Effector memory CD4-positive, alpha-beta T cell (primary cell): ENCODE measurements around the gene GALNT3.

Source experiments
- DNase-seq, 3 donors: peaks; one replicate each; pipeline ENCODE4 v3.0.0-alpha.2; 2020
- H3K27ac ChIP-seq: 2 replicates; pipeline ENCODE4 v1.7.0; 2013; ENCODE audit warnings: mild to moderate bottlenecking, low read length, moderate library complexity; ENCODE audit not compliant: insufficient read depth, poor library complexity, severe bottlenecking
- H3K27me3 ChIP-seq: replicated peaks from 2 replicates; pipeline ENCODE4 v1.7.0; 2013; ENCODE audit warnings: mild to moderate bottlenecking, low read length; ENCODE audit not compliant: insufficient read depth, control insufficient read depth, poor library complexity, severe bottlenecking
- H3K36me3 ChIP-seq: 2 replicates; pipeline ENCODE4 v1.7.0; 2013; ENCODE audit warnings: mild to moderate bottlenecking, low read length, moderate library complexity; ENCODE audit not compliant: control insufficient read depth, insufficient read depth
- H3K4me1 ChIP-seq: 2 replicates; pipeline ENCODE4 v1.7.0; 2013; ENCODE audit warnings: low read length, mild to moderate bottlenecking; ENCODE audit not compliant: control insufficient read depth, insufficient read depth, poor library complexity, severe bottlenecking
- H3K4me3 ChIP-seq: 2 replicates; pipeline ENCODE4 v1.7.0; 2013; ENCODE audit warnings: low read length, low read depth, mild to moderate bottlenecking; ENCODE audit not compliant: insufficient read depth, poor library complexity, severe bottlenecking
- H3K9me3 ChIP-seq: 2 replicates; pipeline ENCODE4 v1.7.0; 2013; ENCODE audit warnings: mild to moderate bottlenecking, low read length, moderate library complexity; ENCODE audit not compliant: control insufficient read depth

Gene GALNT3

DNA sequence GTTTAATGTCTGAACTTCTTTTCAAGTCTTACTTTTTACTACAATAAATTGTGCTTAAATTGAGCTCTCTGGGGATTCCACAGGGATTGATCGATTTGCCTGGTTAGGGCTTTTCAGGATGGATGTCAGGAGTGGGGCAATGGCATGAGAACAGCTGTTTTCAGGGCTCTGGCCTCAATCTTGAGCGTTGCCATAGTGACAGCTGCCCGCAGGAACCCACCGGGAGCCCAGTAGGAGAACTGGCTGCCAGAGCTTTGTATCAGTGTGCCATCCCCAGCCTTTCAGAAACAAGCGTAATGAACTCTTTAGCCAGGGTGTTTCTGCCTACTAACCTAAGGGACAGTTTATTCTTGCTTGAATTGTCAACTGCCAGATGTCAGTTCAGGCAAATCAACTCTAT is 93.5 kb downstream of the GALNT3 start:
- Histone ChIP-seq H3K27me3 (no peaks in the 10 kb centered on the region), H3K36me3 (no peaks in the 10 kb centered on the region), H3K4me3 (no peak overlapping the region), H3K27ac (no peak overlapping the region), H3K4me1 (no peaks in the 10 kb centered on the region), H3K9me3 (no peaks in the 10 kb centered on the region)
- DNase-seq: no peak

- no peaks in the 10 kb centered on the region for H3K9me3 ChIP-seq
- no peaks in the 10 kb centered on the region for H3K27me3 ChIP-seq
- no peak overlapping the region for H3K4me3 ChIP-seq
- DNase-seq: no peak
- H3K36me3 ChIP-seq: no peaks in the 10 kb centered on the region
- H3K4me1 ChIP-seq: no peaks in the 10 kb centered on the region
- H3K27ac ChIP-seq: no peak overlapping the region
Measured at GRCh38 chr2:165699946-165700345, 94.1 kb downstream of the GALNT3 start.

DNA sequence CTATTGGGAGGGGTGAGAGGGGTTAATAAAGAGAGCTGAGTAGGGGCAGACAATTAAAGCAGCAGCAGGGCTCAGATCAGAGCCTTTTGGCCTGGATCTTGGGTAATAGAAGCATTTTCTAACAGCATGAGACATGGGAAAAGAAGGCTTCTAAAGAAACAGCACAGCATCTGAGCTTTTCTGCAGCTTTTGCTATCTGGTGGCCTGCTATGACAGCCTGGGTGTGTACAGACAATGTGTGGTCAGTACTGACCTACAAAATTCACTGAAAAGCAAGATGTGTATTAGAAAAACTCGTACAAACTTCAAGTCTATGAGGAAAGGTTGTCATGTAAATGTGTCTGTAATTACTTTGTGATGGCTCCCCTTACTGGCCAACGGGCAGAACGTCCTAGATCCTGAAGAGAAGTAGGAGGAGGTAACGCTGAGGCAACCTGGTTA is 95.6 kb downstream of the GALNT3 start:
- Histone ChIP-seq H3K9me3 (no peaks in the 10 kb centered on the region), H3K4me3 (no peak overlapping the region)
- DNase-seq: no peak

DNA sequence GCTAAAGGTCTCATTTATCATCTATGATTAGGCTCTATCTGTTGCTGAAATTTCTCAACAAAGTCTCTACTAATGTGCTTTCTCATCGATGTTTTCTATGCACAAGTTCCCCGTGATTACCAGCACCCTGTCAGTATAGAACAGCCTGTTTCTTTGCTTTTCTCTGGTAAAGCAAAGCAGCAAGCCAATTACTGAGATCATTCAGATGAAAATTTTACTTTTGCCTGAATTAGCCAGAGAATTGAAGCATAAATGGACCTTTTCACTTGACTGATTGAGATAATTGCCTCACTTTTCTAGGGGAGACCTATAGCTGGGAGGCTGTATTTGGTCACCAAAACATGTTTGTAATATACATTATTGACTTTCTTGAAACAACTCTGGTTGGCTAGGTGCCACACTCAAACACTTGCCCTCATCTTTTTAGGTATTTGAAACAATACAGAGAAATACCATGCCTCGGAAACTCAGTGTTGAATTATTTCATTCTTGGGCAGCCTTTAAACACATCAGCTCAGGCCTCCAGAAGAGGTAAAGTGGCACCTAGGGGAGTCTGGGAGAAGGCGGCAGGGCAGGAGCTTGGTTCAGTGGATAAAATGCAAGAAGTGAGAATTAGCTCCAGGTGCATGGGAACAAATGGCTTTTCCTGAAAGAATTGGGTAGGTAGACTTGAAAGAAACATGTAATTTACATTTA is 96.2 kb downstream of the GALNT3 start:
- no peak overlapping the region for H3K27ac ChIP-seq
- no peaks in the 10 kb centered on the region for H3K27me3 ChIP-seq
- no peak overlapping the region for H3K4me3 ChIP-seq

More for the DNA sequence above, 95.6 kb downstream of the GALNT3 start:
- Histone ChIP-seq H3K4me1 (no peaks in the 10 kb centered on the region), H3K27ac (no peak overlapping the region), H3K27me3 (no peaks in the 10 kb centered on the region), H3K36me3 (no peaks in the 10 kb centered on the region)

More for the DNA sequence above, 96.2 kb downstream of the GALNT3 start:
- Histone ChIP-seq H3K4me1 (no peaks in the 10 kb centered on the region), H3K9me3 (no peaks in the 10 kb centered on the region), H3K36me3 (no peaks in the 10 kb centered on the region)
- DNase-seq: no peak
